Measurements from ENCODE around the gene MTRFR.
A peak's percentile ranks its signal among the peaks of the same experiment; 100 is the strongest.

Gene MTRFR

GRCh38 chr12:123271001-123271668 is 37.9 kb downstream of the MTRFR start:
- H3K4me3 ChIP-seq (ENCODE audit: low read length), result peak overlapping the region; percentile 75
- DNase-seq (ENCODE audit: low read depth), result peak; percentile 73
- TF ChIP-seq CTCF (IDR thresholded peaks at IDR 0.05; ENCODE audit: insufficient read depth, low read depth, low read length, missing control alignments), result peak; percentile 24

- TF ChIP-seq CTCF (IDR thresholded peaks at IDR 0.05; ENCODE audit: insufficient read depth, low read depth, low read length, missing control alignments), result no peak
- DNase-seq (ENCODE audit: low read depth), result no peak
Measured at GRCh38 chr12:123273166-123273565, 39.9 kb downstream of the MTRFR start.

GRCh38 chr12:123278101-123278627 is 44.9 kb downstream of the MTRFR start:
- TF ChIP-seq CTCF (IDR thresholded peaks at IDR 0.05; ENCODE audit: insufficient read depth, low read depth, low read length, missing control alignments), result no peak
- DNase-seq (ENCODE audit: low read depth), result no peak
- H3K4me3 ChIP-seq (ENCODE audit: low read length), result no peak overlapping the region

More at GRCh38 chr12:123273166-123273565, 39.9 kb downstream of the MTRFR start:
- H3K4me3 ChIP-seq (ENCODE audit: low read length), result no peak overlapping the region

- no peak for DNase-seq (ENCODE audit: low read depth)
- H3K4me3 ChIP-seq (ENCODE audit: low read length), result no peak overlapping the region
- TF ChIP-seq CTCF (IDR thresholded peaks at IDR 0.05; ENCODE audit: insufficient read depth, low read depth, low read length, missing control alignments), result no peak
Measured at GRCh38 chr12:123280971-123281370, 47.7 kb downstream of the MTRFR start.

- TF ChIP-seq CTCF (IDR thresholded peaks at IDR 0.05; ENCODE audit: insufficient read depth, low read depth, low read length, missing control alignments), result no peak
- no peak for DNase-seq (ENCODE audit: low read depth)
- no peak overlapping the region for H3K4me3 ChIP-seq (ENCODE audit: low read length)
Measured at GRCh38 chr12:123282111-123282510, 48.9 kb downstream of the MTRFR start.

- TF ChIP-seq CTCF (IDR thresholded peaks at IDR 0.05; ENCODE audit: insufficient read depth, low read depth, low read length, missing control alignments), result no peak
- no peak for DNase-seq (ENCODE audit: low read depth)
- H3K4me3 ChIP-seq (ENCODE audit: low read length), result no peak overlapping the region
Measured at GRCh38 chr12:123283461-123283860, 50.2 kb downstream of the MTRFR start.

- DNase-seq (ENCODE audit: low read depth), result no peak
- TF ChIP-seq CTCF (IDR thresholded peaks at IDR 0.05; ENCODE audit: insufficient read depth, low read depth, low read length, missing control alignments), result no peak
- H3K4me3 ChIP-seq (ENCODE audit: low read length), result no peak overlapping the region
Measured at GRCh38 chr12:123284669-123285068, 51.4 kb downstream of the MTRFR start.
